Ovary (tissue), 10 donors: Measurements from ENCODE around the gene FHL3. TPM values are rescaled to one million over a fixed set of nuclear protein-coding genes. Genes with fewer than 3 reads are reported as not detected.

Experiments
- DNase-seq, 5 donors: peaks; one replicate each; pipeline ENCODE4 v3.0.0-alpha.2; 2019 to 2020
- H3K27ac ChIP-seq, 2 donors: fragments of 200-600 bp; one replicate each; pipeline versions ENCODE4 v1.5.1 to v1.8.0; 2019 to 2022
- H3K27me3 ChIP-seq: fragments of 200-600 bp; one replicate; pipeline ENCODE4 v1.8.0; 2022
- H3K36me3 ChIP-seq: fragments of 200-600 bp; sonication (generic); one replicate; pipeline ENCODE4 v1.5.1; 2019
- H3K4me1 ChIP-seq: one replicate; pipeline ENCODE4 v1.8.1; 2013; ENCODE audit warnings: mild to moderate bottlenecking, moderate library complexity; ENCODE audit not compliant: insufficient read depth
- H3K4me3 ChIP-seq: fragments of 200-600 bp; sonication (generic); one replicate; pipeline ENCODE4 v1.5.1; 2017
- H3K9me3 ChIP-seq, 2 donors: fragments of 200-600 bp in 1 of 2; sonication (generic) in 1 of 2; one replicate each; pipeline versions ENCODE4 v1.5.1 to v1.8.1; 2013 to 2019; ENCODE audit warnings: mild to moderate bottlenecking in 1 of 2, moderate library complexity in 1 of 2
- CTCF ChIP-seq, 3 donors: fragments of 450-650 bp in 2 of 3; fragments of 200-600 bp in 1 of 3; IDR thresholded peaks; one replicate each; pipeline versions ENCODE4 v1.5.1 to v1.8.0; 2016 to 2022; ENCODE audit warnings: antibody characterized with exemption in 3 of 3, mild to moderate bottlenecking in 1 of 3
- EP300 ChIP-seq: sonication (generic); formaldehyde crosslinking; IDR thresholded peaks from one replicate; pipeline ENCODE4 v1.6.1; 2017; ENCODE audit warnings: antibody characterized with exemption
- POLR2A ChIP-seq: fragments of 450-650 bp; IDR thresholded peaks from one replicate; pipeline ENCODE4 v1.6.1; 2017; ENCODE audit warnings: antibody characterized with exemption, mild to moderate bottlenecking, moderate library complexity
- WGBS, 3 donors: extraction: QIAGEN DNeasy Blood & Tissue Kit in 1 of 3; methylation state at CpG; one replicate each; pipeline versions ENCODE4 v1.1.5 to v1.1.7; 2013 to 2017; 5-methylcytosine and 5-hydroxymethylcytosine counted together
- intact Hi-C, 4 donors: fragments of 100-400 bp; cut with DNase I; formaldehyde crosslinking; loops; one replicate each; pipeline versions ENCODE4 v1.11.0 to v1.15.1; 2022 to 2023
- long read RNA-seq, 3 donors: library from polyadenylated mRNA in 2 of 3; unstranded in 2 of 3; transcript quantifications; one replicate each; pipeline ENCODE4 v2.0.0 and lab custom pipeline, GENCODE V29; 2021 to 2026
- polyA plus RNA-seq, 2 donors: library from polyadenylated mRNA; stranded (reverse); fragments of 200-250 nt in 1 of 2; fragments of 350-450 nt in 1 of 2; fragmentation: Illumina TruSeq in 1 of 2; extraction: RNeasy Lipid Tissue Mini Kit (QIAGEN cat#74804) in 1 of 2; gene quantifications; one replicate each; pipeline ENCODE4 v1.2.3, GENCODE V29; 2013 to 2014
- total RNA-seq, 7 donors: library from RNA; depleted of rRNA in 2 of 7; stranded (reverse); fragments of >200 nt in 2 of 7; fragmentation: NEBNext Ultra II Directional in 3 of 7; extraction: Animal tissue kit (Norgen Biotek cat#: 25700) in 3 of 7; gene quantifications; one replicate each; pipeline versions ENCODE4 v1.1.0 to v1.2.4, GENCODE V29; 2016 to 2023
- donor health status: DM: no; HTN: no; CAD: no; lungs with moderate emphysema.
- donor health status: DM: no; HTN: no; CAD: no.
- donor health status: Bipolar disorder and iron deficiency.
- donor health status: DM: yes; HTN: yes; CAD: no.
- donor health status: DM: no; HTN: no; CAD: no.
- donor health status: DM: yes; HTN: yes; CAD: no.

The FHL3 gene
- 10 to 100 TPM; 19.4 to 63.3 (median 40.4) TPM for total RNA-seq
- polyA plus RNA-seq: 10 to 100 TPM; 13.9 to 28.8 TPM
- long read RNA-seq, donor 1, transcript FHL3-201 (6 exons, 1,647 nt): minor isoform, 9 of 39 reads
- long read RNA-seq, donor 1, transcript FHL3-203 (6 exons, 1,091 nt): major isoform, 13 of 39 reads
- long read RNA-seq, donor 1, partial matches to known transcripts: 9 of 39 reads
- long read RNA-seq, donor 1, other reads (novel, unspliced or antisense): 8 of 39 reads
- long read RNA-seq, donor 2, transcript FHL3-201 (6 exons, 1,647 nt): major isoform, 9 of 13 reads
- long read RNA-seq, donor 2, partial matches to known transcripts: 0 of 13 reads
- long read RNA-seq, donor 2, other reads (novel, unspliced or antisense): 0 of 13 reads
- long read RNA-seq, donor 3, transcript FHL3-203 (6 exons, 1,091 nt): minor isoform, 11 of 83 reads
- long read RNA-seq, donor 3, transcript FHL3-201 (6 exons, 1,647 nt): major isoform, 40 of 83 reads
- long read RNA-seq, donor 3, transcript FHL3-205 (5 exons, 1,468 nt): minor isoform, 5 of 83 reads
- long read RNA-seq, donor 3, partial matches to known transcripts: 9 of 83 reads
- long read RNA-seq, donor 3, other reads (novel, unspliced or antisense): 17 of 83 reads

GRCh38 chr1:38005195-38006007, at the start of gene FHL3:
Gene FHL3, minus strand, starts transcription at chr1:38005514. Its CDS starts 6,102 bp downstream, at chr1:37999412.
- peak; percentile 67 to 82 (median 71) for DNase-seq
- 2 to 19% (median 2%) methylated on average over 8 to 83 of the region's 83 CpGs for WGBS, 3 donors
- Histone ChIP-seq H3K36me3 (no peaks in the 10 kb centered on the region), H3K27me3 (no peaks in the 10 kb centered on the region), H3K4me1 (peaks cover 14% of the 10 kb centered on the region), H3K9me3 (no peaks in the 10 kb centered on the region), H3K4me3 (peak within 1 kb of the TSS; percentile 64), H3K27ac (peak within 1 kb of the TSS; percentile 44 to 65)
- TF ChIP-seq EP300 (no peak), POLR2A (no peak), CTCF (IDR thresholded peaks at IDR 0.05) (no peak)
- intact Hi-C loops: no loop called here

- Histone ChIP-seq H3K9me3 (no peaks in the 10 kb centered on the region), H3K27ac (no peak overlapping the region), H3K27me3 (no peaks in the 10 kb centered on the region), H3K4me1 (no peaks in the 10 kb centered on the region), H3K36me3 (no peaks in the 10 kb centered on the region), H3K4me3 (no peak overlapping the region)
- intact Hi-C loops: no loop called here
- TF ChIP-seq EP300 (no peak), POLR2A (no peak), CTCF (IDR thresholded peaks at IDR 0.05) (no peak)
- 75 to 84% (median 75%) methylated on average over 7 of the region's 7 CpGs for WGBS, 3 donors
- no peak for DNase-seq
These were observed 48.2 kb upstream of the FHL3 start for GRCh38 chr1:38053416-38054091.

GRCh38 chr1:38052750-38053415, 47.6 kb upstream of the FHL3 start:
- Histone ChIP-seq H3K27ac (no peak overlapping the region), H3K27me3 (no peaks in the 10 kb centered on the region), H3K9me3 (no peaks in the 10 kb centered on the region), H3K4me1 (peaks cover 1% of the 10 kb centered on the region), H3K4me3 (no peak overlapping the region), H3K36me3 (no peaks in the 10 kb centered on the region)
- DNase-seq: no peak
- TF ChIP-seq POLR2A (no peak), EP300 (no peak), CTCF (IDR thresholded peaks at IDR 0.05) (no peak)
- 54 to 57% (median 57%) methylated on average over 3 of the region's 3 CpGs for WGBS, 3 donors
- intact Hi-C loops: no loop called here
